OCI-LY1 (cell line): Measurements from ENCODE around the gene SIVA1.
A peak's percentile ranks its signal among the peaks of the same experiment; 100 is the strongest.

ENCODE experiments used
- H2AFZ ChIP-seq: fragments of 200-600 bp; sonication (generic), shearing (Covaris generic); 2 replicates; pipeline ENCODE4 v1.6.0; 2014; ENCODE audit warnings: antibody characterized with exemption, mild to moderate bottlenecking, low read length
- H3F3A ChIP-seq: fragments of 200-600 bp; sonication (generic), shearing (Covaris generic); 2 replicates; pipeline ENCODE4 v1.6.0; 2014; ENCODE audit warnings: mild to moderate bottlenecking, antibody characterized with exemption, low read length, moderate library complexity; ENCODE audit not compliant: insufficient read depth
- H3K27ac ChIP-seq: fragments of 200-600 bp; sonication (generic); 2 replicates; pipeline ENCODE4 v1.5.1; 2014; ENCODE audit warnings: low read length, mixed run types, mild to moderate bottlenecking, low read depth; ENCODE audit not compliant: poor library complexity, severe bottlenecking
- H3K27me3 ChIP-seq: fragments of 200-600 bp; sonication (generic); 2 replicates; pipeline ENCODE4 v1.6.0; 2014; ENCODE audit warnings: antibody characterized with exemption, mild to moderate bottlenecking, low read length, moderate library complexity; ENCODE audit not compliant: insufficient read depth
- H3K36me3 ChIP-seq: fragments of 200-600 bp; sonication (generic); 2 replicates; pipeline ENCODE4 v1.6.1; 2014; ENCODE audit warnings: mild to moderate bottlenecking, antibody characterized with exemption, low read length, moderate library complexity, mixed read lengths; ENCODE audit not compliant: insufficient read depth
- H3K4me1 ChIP-seq: fragments of 200-600 bp; sonication (generic); 2 replicates; pipeline ENCODE4 v1.5.1; 2014; ENCODE audit warnings: mild to moderate bottlenecking, low read length, moderate library complexity; ENCODE audit not compliant: insufficient read depth, severe bottlenecking
- H3K4me2 ChIP-seq: fragments of 200-600 bp; sonication (generic), shearing (Covaris generic); 2 replicates; pipeline ENCODE4 v1.6.1; 2014; ENCODE audit warnings: low read length
- H3K4me3 ChIP-seq: fragments of 200-600 bp; sonication (generic); 2 replicates; pipeline ENCODE4 v1.5.1; 2014; ENCODE audit warnings: low read length, low read depth, mild to moderate bottlenecking, mixed read lengths; ENCODE audit not compliant: poor library complexity, severe bottlenecking
- H3K79me2 ChIP-seq: fragments of 200-600 bp; shearing (Covaris generic); 2 replicates; pipeline ENCODE4 v1.6.1; 2016; ENCODE audit warnings: mixed run types, low read length, mixed read lengths; ENCODE audit not compliant: insufficient read depth
- H3K9ac ChIP-seq: fragments of 200-600 bp; sonication (generic), shearing (Covaris generic); 2 replicates; pipeline ENCODE4 v1.6.1; 2014; ENCODE audit warnings: mild to moderate bottlenecking, low read length, mixed read lengths
- H3K9me2 ChIP-seq: fragments of 200-600 bp; sonication (generic), shearing (Covaris generic); 2 replicates; pipeline ENCODE4 v1.6.1; 2014; ENCODE audit warnings: low read depth, mild to moderate bottlenecking, low read length, mixed read lengths
- H3K9me3 ChIP-seq: fragments of 200-600 bp; shearing (Covaris generic); 2 replicates; pipeline ENCODE4 v1.6.1; 2014; ENCODE audit warnings: low read length, mixed read lengths
- H4K20me1 ChIP-seq: fragments of 200-600 bp; sonication (generic), shearing (Covaris generic); 2 replicates; pipeline ENCODE4 v1.6.0; 2016; ENCODE audit warnings: mild to moderate bottlenecking, low read length; ENCODE audit not compliant: insufficient read depth
- EZH2 ChIP-seq: fragments of 200-600 bp; sonication (generic), shearing (Covaris generic); IDR thresholded peaks from 2 replicates; pipeline ENCODE4 v1.8.0; 2017; ENCODE audit warnings: borderline replicate concordance, mixed run types, mild to moderate bottlenecking, antibody characterized with exemption, low read length, moderate library complexity, mixed read lengths
- TF ChIP-seq, protein P1 (sequence below): fragments of 200-600 bp; sonication (generic), shearing (Covaris generic); IDR thresholded peaks from 2 replicates; pipeline ENCODE4 v1.5.1; 2017; ENCODE audit warnings: mild to moderate bottlenecking, antibody characterized with exemption, low read length, moderate library complexity, mixed read lengths

Gene SIVA1

DNA sequence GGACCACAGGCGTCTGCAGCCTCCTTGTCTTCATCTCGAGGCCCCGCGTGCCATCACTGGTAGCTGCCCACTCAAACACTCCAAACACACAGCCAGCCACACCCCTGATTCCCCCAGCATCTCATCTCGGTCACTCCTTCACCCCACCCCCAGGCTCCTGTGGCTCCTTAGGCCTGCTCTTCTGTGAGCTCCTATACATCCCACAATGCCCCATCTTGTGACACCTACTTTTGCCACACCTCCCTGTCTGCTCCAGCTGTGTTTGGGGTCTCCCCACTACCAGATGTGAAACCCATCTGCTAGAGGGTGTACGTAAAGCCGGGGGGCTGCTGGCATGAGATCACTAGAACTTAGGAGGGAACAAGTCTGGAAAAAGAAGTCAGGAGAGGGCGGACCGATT lies 38.5 kb downstream of the SIVA1 start:
- Histone ChIP-seq H4K20me1 (no peaks in the 10 kb centered on the region), H3K4me1 (peaks cover 26% of the 10 kb centered on the region), H3K79me2 (no peaks in the 10 kb centered on the region), H3K9me2 (no peaks in the 10 kb centered on the region), H3K27me3 (no peaks in the 10 kb centered on the region), H3K4me3 (no peak overlapping the region), H3K4me2 (no peak overlapping the region), H3F3A (no peaks in the 10 kb centered on the region), H2AFZ (no peak overlapping the region), H3K9me3 (no peaks in the 10 kb centered on the region), H3K9ac (no peak overlapping the region), H3K36me3 (peaks cover 21% of the 10 kb centered on the region; the same call in 1 of the 2 replicates), H3K27ac (no peak overlapping the region)
- no peak for TF ChIP-seq EZH2
- TF ChIP-seq, protein P1, sequence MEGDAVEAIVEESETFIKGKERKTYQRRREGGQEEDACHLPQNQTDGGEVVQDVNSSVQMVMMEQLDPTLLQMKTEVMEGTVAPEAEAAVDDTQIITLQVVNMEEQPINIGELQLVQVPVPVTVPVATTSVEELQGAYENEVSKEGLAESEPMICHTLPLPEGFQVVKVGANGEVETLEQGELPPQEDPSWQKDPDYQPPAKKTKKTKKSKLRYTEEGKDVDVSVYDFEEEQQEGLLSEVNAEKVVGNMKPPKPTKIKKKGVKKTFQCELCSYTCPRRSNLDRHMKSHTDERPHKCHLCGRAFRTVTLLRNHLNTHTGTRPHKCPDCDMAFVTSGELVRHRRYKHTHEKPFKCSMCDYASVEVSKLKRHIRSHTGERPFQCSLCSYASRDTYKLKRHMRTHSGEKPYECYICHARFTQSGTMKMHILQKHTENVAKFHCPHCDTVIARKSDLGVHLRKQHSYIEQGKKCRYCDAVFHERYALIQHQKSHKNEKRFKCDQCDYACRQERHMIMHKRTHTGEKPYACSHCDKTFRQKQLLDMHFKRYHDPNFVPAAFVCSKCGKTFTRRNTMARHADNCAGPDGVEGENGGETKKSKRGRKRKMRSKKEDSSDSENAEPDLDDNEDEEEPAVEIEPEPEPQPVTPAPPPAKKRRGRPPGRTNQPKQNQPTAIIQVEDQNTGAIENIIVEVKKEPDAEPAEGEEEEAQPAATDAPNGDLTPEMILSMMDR: no peak

DNA sequence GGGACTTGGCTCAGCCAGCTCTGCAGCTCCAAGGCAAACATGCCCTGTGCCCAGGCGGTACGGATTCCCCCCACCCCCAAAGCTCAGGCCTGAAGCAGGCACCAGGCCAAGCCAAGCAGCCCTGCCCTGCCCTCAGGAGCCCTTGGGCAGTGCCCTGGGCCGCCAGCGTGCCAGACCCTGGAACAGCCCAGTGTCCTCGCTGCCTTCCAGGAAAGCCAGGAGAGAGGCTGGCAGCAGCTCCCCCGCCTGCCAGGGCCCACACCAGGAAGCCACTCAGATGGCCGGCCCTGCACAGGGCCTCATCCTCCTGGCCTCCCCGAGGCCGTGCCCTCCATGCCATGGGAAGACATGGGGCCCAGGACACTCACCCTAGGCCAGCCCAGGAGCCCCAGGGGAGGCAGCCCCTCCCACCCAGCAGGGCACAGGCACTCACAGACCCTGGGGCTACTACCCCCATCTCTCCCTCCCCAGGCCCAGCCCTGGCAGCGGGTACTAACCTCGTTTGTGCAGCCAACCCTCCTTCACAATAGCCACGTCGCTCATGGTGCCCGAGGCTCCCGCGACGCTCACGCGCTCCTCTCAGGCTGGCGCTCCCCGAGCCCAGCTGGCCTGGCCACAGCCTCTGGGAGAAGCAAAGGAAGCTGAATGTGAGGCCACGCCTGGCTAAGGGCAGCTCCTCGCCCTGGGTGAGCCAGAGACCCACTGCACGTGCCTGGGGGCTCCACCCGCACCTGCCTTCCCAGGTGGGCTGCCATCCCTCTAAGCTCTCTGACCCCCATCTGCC lies 39.3 kb downstream of the SIVA1 start:
- TF ChIP-seq EZH2: no peak
- TF ChIP-seq, protein P1: no peak
- H3F3A ChIP-seq: no peaks in the 10 kb centered on the region
- H3K27ac ChIP-seq: no peak overlapping the region
- H3K9me2 ChIP-seq: no peaks in the 10 kb centered on the region
- no peaks in the 10 kb centered on the region for H3K9me3 ChIP-seq
- no peaks in the 10 kb centered on the region for H3K79me2 ChIP-seq
- peaks cover 26% of the 10 kb centered on the region for H3K4me1 ChIP-seq
- peaks cover 21% of the 10 kb centered on the region; the same call in 1 of the 2 replicates for H3K36me3 ChIP-seq
- no peak overlapping the region for H3K4me3 ChIP-seq
- H3K9ac ChIP-seq: no peak overlapping the region
- H4K20me1 ChIP-seq: no peaks in the 10 kb centered on the region
- H3K4me2 ChIP-seq: no peak overlapping the region; the same call in 1 of the 2 replicates
- no peaks in the 10 kb centered on the region for H3K27me3 ChIP-seq
- H2AFZ ChIP-seq: no peak overlapping the region

DNA sequence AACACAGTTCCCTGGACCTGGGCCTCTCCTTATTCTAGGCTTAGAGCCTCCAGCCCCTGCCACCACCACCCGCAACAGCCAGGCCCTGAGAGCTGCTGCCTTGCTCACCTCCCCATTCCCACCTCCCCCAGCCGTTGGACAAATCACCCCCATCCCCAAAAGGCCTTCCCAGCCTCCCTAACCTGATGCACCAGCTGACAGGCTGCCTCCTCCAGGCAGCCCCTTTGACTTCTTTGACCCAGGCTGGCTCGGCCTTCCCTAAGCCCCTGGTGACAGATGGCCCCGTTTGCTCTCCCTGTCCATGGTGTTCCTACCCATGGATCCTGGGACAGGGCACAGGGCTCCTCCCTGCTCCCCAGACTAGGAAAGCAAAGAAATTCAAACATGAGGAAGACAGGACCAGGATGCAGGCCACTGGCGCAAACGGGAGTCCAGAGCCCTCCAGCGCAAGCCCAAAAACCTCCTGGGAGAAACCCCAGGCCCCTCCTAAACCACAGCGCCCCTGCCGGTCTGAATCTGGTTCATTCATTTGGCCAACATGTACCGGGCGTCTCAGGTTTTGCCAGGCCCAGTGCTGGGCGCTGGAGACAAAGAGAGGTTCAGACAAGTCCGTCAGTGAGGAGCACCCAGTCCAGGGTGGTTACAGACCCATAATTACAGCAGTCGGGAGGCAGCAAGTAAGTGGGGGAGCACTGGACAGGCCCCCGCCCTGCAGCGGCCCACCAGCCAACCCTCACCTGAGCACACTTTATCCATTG lies 40.2 kb downstream of the SIVA1 start:
- Histone ChIP-seq H3K4me2 (peak overlapping the region; percentile 96), H3K79me2 (no peaks in the 10 kb centered on the region), H3K27me3 (no peaks in the 10 kb centered on the region), H3K9me3 (no peaks in the 10 kb centered on the region), H3F3A (no peaks in the 10 kb centered on the region), H4K20me1 (no peaks in the 10 kb centered on the region), H3K9ac (peak overlapping the region; percentile 26; the same call in 1 of the 2 replicates), H3K27ac (peak overlapping the region; percentile 6), H3K9me2 (no peaks in the 10 kb centered on the region), H2AFZ (no peak overlapping the region), H3K36me3 (peaks cover 21% of the 10 kb centered on the region; the same call in 1 of the 2 replicates), H3K4me3 (peak overlapping the region; percentile 89), H3K4me1 (peaks cover 26% of the 10 kb centered on the region)
- TF ChIP-seq EZH2: no peak
- TF ChIP-seq, protein P1: peak; percentile 64
